ENCODE measurements around the gene PTPRR.

The PTPRR gene

DNA sequence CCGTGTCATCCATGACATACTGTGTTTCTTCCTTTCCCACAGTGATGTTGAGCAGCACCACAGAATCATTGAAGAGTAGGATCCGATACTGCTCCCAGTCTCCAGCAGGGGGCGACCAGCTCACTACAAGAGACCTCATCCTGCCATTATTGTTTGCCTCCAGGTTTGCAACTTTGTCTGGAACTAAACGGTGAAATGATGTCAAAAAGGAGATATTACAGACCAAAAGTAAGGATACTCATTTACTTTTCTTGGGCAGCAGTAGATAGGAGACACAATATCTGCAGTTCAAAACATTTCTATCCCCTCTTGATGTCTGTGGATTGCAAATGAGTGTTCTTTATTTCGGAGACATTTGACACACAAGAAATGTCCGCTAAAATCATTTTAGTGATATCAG, 330.5 kb downstream of the PTPRR start:
- peak; percentile 5 for DNase-seq
